Uterus (tissue), 4 donors: Measurements from ENCODE around the gene TTI1. TPM values are rescaled to one million over a fixed set of nuclear protein-coding genes. Genes with fewer than 3 reads are reported as not detected.

Source experiments
- DNase-seq, 2 donors: peaks; one replicate each; pipeline ENCODE4 v3.0.0-alpha.2; 2019 to 2020
- H3K27ac ChIP-seq, 2 donors: fragments of 200-600 bp; sonication (generic); 1 replicate in 1 of 2; 2 replicates in 1 of 2; pipeline ENCODE4 v1.5.1; 2016 to 2018
- H3K27me3 ChIP-seq, 2 donors: fragments of 200-600 bp; sonication (generic); one replicate each; pipeline ENCODE4 v1.5.1; 2018 to 2019; ENCODE audit warnings: control low read depth in 1 of 2
- H3K36me3 ChIP-seq, 2 donors: fragments of 200-600 bp; sonication (generic); one replicate each; pipeline ENCODE4 v1.5.1; 2019; ENCODE audit warnings: control low read depth in 1 of 2
- H3K4me1 ChIP-seq, 2 donors: fragments of 200-600 bp; sonication (generic); one replicate each; pipeline ENCODE4 v1.5.1; 2018 to 2019; ENCODE audit warnings: control low read depth in 1 of 2
- H3K4me3 ChIP-seq, 2 donors: fragments of 200-600 bp; sonication (generic); 1 replicate in 1 of 2; 2 replicates in 1 of 2; pipeline ENCODE4 v1.5.1; 2018 to 2019; ENCODE audit warnings: mild to moderate bottlenecking in 1 of 2
- H3K9me3 ChIP-seq, 2 donors: fragments of 200-600 bp; sonication (generic); one replicate each; pipeline ENCODE4 v1.5.1; 2019; ENCODE audit warnings: control low read depth in 1 of 2
- POLR2A ChIP-seq, 2 donors: fragments of 450-650 bp; IDR thresholded peaks; one replicate each; pipeline ENCODE4 v1.6.1; 2016; ENCODE audit warnings: antibody characterized with exemption in 2 of 2, mild to moderate bottlenecking in 1 of 2, moderate library complexity in 1 of 2
- intact Hi-C: fragments of 100-400 bp; cut with DNase I; formaldehyde crosslinking; loops from one replicate; pipeline ENCODE4 v1.15.1; 2023; ENCODE audit warnings: low total_unique reads
- total RNA-seq, 4 donors: library from RNA; depleted of rRNA in 3 of 4; stranded (reverse); fragments of >200 nt in 3 of 4; gene quantifications; one replicate each; pipeline versions ENCODE4 v1.1.0 to v1.2.4, GENCODE V29; 2014 to 2023
- TF ChIP-seq, protein P1 (sequence below), 4 experiments: fragments of 200-600 bp in 2 of 4; fragments of 450-650 bp in 2 of 4; sonication (generic) in 2 of 4; IDR thresholded peaks; one replicate each; pipeline ENCODE4 v1.5.1; 2016 to 2019; ENCODE audit warnings: antibody characterized with exemption in 4 of 4, mild to moderate bottlenecking in 2 of 4, moderate library complexity in 1 of 4
- donor health status: DM: yes; HTN: yes; CAD: no.

Gene TTI1
- total RNA-seq, 4 donors from 2014 or later, result 5.3 to 33.2 (median 24.4) TPM

DNA sequence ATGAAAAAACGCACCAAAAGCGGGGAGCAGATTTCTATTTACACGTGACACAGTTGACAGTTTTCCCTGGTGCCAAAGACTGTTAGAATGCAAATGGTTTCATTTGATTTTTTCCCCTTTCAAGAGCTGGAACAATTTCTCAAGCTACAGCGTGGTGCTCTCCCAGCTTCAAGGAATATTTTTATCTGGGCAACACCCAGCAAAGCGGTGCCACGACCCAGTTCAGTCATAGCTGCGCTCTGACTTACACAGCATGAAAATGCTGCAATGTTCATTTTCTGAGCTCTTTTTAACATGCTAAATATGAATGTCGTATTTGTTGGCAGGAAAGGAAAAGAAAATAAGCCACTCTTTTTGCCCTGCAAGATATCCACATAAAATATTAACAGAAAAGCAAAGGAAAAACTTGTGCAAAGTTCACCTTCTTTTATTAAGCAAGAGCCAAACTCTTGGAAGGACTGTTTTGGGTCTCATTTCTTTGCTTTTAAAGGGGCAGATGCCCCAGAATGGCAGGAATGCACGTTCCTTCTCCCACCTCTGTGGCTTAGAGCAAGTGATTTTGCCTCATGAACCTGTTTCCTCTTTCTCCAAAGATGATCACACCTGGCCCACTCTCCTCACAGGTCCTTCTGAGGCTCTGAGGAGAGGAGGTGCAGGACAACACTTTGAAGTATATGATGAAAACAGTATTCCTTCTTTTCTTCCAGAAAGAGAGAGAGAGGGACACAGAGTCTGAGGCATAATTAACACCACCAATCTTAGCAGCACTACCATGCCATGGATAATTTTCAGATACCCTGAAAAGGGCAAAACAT is 47.0 kb downstream of the TTI1 start:
- no peak overlapping the region for H3K27ac ChIP-seq
- H3K27me3 ChIP-seq, result no peaks in the 10 kb centered on the region
- H3K4me3 ChIP-seq, result no peak overlapping the region
- TF ChIP-seq POLR2A (IDR thresholded peaks at IDR 0.05), result no peak
- TF ChIP-seq, protein P1, sequence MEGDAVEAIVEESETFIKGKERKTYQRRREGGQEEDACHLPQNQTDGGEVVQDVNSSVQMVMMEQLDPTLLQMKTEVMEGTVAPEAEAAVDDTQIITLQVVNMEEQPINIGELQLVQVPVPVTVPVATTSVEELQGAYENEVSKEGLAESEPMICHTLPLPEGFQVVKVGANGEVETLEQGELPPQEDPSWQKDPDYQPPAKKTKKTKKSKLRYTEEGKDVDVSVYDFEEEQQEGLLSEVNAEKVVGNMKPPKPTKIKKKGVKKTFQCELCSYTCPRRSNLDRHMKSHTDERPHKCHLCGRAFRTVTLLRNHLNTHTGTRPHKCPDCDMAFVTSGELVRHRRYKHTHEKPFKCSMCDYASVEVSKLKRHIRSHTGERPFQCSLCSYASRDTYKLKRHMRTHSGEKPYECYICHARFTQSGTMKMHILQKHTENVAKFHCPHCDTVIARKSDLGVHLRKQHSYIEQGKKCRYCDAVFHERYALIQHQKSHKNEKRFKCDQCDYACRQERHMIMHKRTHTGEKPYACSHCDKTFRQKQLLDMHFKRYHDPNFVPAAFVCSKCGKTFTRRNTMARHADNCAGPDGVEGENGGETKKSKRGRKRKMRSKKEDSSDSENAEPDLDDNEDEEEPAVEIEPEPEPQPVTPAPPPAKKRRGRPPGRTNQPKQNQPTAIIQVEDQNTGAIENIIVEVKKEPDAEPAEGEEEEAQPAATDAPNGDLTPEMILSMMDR (IDR thresholded peaks at IDR 0.05), result no peak
- H3K36me3 ChIP-seq, result no peaks in the 10 kb centered on the region
- H3K4me1 ChIP-seq, result no peaks in the 10 kb centered on the region
- intact Hi-C loops, result no loop called here
- no peaks in the 10 kb centered on the region for H3K9me3 ChIP-seq
- no peak for DNase-seq

DNA sequence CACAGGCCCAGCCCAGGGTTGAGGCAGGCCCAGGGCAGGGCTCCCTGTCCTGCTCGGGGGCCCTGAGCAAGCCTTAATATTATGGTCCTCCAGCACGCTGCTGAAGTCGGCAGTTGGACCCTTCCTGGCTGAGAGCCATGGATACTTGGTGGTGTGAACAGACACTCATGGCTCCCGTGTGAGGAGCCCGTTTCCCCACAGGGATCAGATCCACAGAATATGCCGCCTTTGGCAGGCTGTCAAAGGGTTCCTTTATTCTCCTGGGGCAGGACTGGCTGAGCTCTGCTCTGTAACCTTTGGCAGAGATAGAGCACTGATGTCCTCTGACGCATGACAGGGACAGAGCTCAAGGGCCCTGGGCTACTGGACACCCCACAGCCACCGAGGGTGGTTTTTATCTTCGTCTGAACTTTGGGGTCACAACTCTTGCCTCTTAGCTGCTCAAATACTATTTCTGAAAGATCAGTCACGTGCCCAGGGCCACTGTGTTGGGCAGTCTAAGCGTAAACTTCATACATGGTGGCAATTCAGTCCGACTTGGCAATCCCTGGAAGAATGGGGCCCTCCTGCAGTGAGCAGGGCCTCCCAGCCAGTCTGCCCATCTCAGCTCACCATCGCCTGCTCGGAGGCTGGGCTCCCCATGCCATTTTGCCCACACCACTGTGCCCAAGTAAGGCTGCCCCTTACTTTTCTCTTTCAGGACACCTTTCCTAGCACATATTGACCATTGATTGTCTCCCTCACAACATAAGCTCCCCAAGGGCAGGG is 49.1 kb downstream of the TTI1 start:
- intact Hi-C loops, result no loop called here
- peak in 1 of 2 donors; percentile 19 for DNase-seq
- Histone ChIP-seq H3K27me3 (no peaks in the 10 kb centered on the region), H3K27ac (no peak overlapping the region), H3K36me3 (no peaks in the 10 kb centered on the region), H3K9me3 (no peaks in the 10 kb centered on the region), H3K4me3 (no peak overlapping the region), H3K4me1 (no peaks in the 10 kb centered on the region)
- TF ChIP-seq POLR2A (IDR thresholded peaks at IDR 0.05), result no peak
- TF ChIP-seq, protein P1 (IDR thresholded peaks at IDR 0.05), result no peak

DNA sequence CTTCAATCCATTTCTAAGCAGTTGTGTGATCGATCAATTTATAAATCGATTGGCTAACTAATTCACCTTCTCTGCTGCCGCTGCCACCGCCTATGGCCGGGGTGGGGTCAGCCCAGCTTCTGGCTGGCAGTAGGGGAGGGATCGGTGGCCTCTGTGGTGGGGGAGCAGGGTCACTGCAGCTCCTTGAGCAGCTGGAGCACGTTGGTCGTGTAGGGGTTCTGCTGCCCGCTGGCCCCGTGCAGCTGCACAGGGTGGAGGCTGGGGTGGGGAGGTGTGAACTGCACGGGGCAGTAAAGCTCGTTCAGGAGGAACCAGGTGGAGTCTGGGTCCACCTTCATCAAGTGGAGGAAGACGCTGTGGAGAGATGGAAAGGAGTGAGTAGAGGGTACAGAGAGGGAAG is 50.0 kb downstream of the TTI1 start:
- DNase-seq, result no peak
- Histone ChIP-seq H3K27me3 (no peaks in the 10 kb centered on the region), H3K36me3 (no peaks in the 10 kb centered on the region), H3K4me3 (no peak overlapping the region), H3K27ac (no peak overlapping the region), H3K9me3 (no peaks in the 10 kb centered on the region), H3K4me1 (no peaks in the 10 kb centered on the region)
- intact Hi-C loops, result no loop called here
- TF ChIP-seq, protein P1 (IDR thresholded peaks at IDR 0.05), result no peak
- no peak for TF ChIP-seq POLR2A (IDR thresholded peaks at IDR 0.05)

DNA sequence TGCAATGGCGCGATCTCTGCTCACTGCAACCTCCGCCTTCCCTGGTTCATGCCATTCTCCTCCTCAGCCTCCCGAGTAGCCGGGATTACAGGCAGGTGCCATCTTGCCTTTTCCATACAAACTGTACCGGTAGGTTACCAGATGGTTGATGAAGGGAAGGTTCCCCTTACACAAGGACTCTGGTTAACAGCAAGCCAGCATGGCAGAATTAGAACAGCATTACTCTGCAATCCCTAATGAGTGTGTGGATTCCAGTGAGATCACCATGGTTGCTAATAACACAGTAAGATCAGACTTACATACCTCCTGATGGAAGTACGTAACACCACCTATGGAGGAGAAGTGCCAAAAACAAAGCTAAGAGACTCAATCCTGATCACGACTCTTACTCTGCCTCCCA is 51.7 kb downstream of the TTI1 start:
- no peak overlapping the region for H3K27ac ChIP-seq
- no peaks in the 10 kb centered on the region for H3K9me3 ChIP-seq
- no peak overlapping the region for H3K4me3 ChIP-seq
- no peaks in the 10 kb centered on the region for H3K36me3 ChIP-seq
- H3K27me3 ChIP-seq, result no peaks in the 10 kb centered on the region
- TF ChIP-seq, protein P1 (IDR thresholded peaks at IDR 0.05), result no peak
- TF ChIP-seq POLR2A (IDR thresholded peaks at IDR 0.05), result no peak
- intact Hi-C loops, result no loop called here
- H3K4me1 ChIP-seq, result no peaks in the 10 kb centered on the region
- DNase-seq, result no peak

DNA sequence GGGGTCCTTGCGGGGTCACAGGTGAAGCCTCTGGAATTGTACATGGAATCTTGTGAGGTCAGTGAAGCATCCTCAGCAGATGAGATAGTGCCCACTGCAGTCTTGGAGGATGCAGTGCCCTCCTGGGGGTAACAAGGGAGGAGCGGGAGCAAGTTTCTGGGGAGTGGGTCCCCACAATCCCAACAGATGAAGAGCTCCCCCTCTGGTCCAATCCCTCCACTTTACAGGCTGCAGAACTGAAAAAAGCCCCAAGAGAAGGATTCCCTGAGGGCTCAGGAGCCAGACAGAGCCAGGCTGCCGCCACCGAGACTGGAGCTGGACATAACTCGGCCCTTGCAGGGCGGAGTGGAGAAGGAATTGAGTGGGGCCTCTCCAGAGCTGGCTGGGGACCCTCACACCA is 52.4 kb downstream of the TTI1 start:
- H3K4me1 ChIP-seq, result no peaks in the 10 kb centered on the region
- TF ChIP-seq, protein P1 (IDR thresholded peaks at IDR 0.05), result no peak
- no peak for TF ChIP-seq POLR2A (IDR thresholded peaks at IDR 0.05)
- H3K27me3 ChIP-seq, result no peaks in the 10 kb centered on the region

More for the DNA sequence above, 52.4 kb downstream of the TTI1 start:
- no peak for DNase-seq
- Histone ChIP-seq H3K4me3 (no peak overlapping the region), H3K27ac (no peak overlapping the region), H3K36me3 (no peaks in the 10 kb centered on the region), H3K9me3 (no peaks in the 10 kb centered on the region)
- intact Hi-C loops, result no loop called here
